Naive thymus-derived CD4-positive, alpha-beta T cell (primary cell): ENCODE results near the gene VIM. TPM values are rescaled to one million over a fixed set of nuclear protein-coding genes. Genes with fewer than 3 reads are reported as not detected.

Experiments
- ATAC-seq: fragments of 150-1000 bp; cut with Tn5 transposase; 2 replicates; pipeline ENCODE4 v1.10.0; 2021; ENCODE audit warnings: mild to moderate bottlenecking, moderate library complexity
- CTCF ChIA-PET: fragments of 350-600 bp; sonication (Branson Sonifier 250); formaldehyde crosslinking; loops from one replicate; lab custom pipeline; 2021; ENCODE audit warnings: antibody characterized with exemption; lab: Charles Lee
- POLR2A ChIA-PET: fragments of 350-600 bp; sonication (Branson Sonifier 250); formaldehyde crosslinking; loops from one replicate; lab custom pipeline; 2021; ENCODE audit warnings: antibody characterized with exemption, inconsistent platforms; lab: Charles Lee
- DNase-seq, 9 donors: peaks; one replicate each; pipeline versions ENCODE4 v3.0.0 to v3.0.0-alpha.2; 2020 to 2022; ENCODE audit warnings: mixed read lengths in 1 of 9
- H3K27ac ChIP-seq: one replicate; pipeline ENCODE4 v1.7.0; 2013; ENCODE audit warnings: mild to moderate bottlenecking, low read depth, low read length, moderate library complexity
- H3K27me3 ChIP-seq, 2 donors: one replicate each; pipeline ENCODE4 v1.7.0; 2013; ENCODE audit warnings: low read length in 2 of 2, mild to moderate bottlenecking in 2 of 2, moderate library complexity in 2 of 2; ENCODE audit not compliant: control insufficient read depth in 2 of 2, insufficient read depth in 2 of 2
- H3K36me3 ChIP-seq, 3 experiments: 1 replicate in 2 of 3; 2 replicates in 1 of 3; pipeline ENCODE4 v1.7.0; 2013; ENCODE audit warnings: low read length in 3 of 3, mild to moderate bottlenecking in 3 of 3, moderate library complexity in 1 of 3; ENCODE audit not compliant: insufficient read depth in 3 of 3, control insufficient read depth in 2 of 3
- H3K4me1 ChIP-seq, 2 donors: one replicate each; pipeline ENCODE4 v1.7.0; 2013; ENCODE audit warnings: low read length in 2 of 2, mild to moderate bottlenecking in 2 of 2, moderate library complexity in 1 of 2; ENCODE audit not compliant: control insufficient read depth in 2 of 2, insufficient read depth in 2 of 2
- H3K4me3 ChIP-seq: 2 replicates; pipeline ENCODE4 v1.7.0; 2013; ENCODE audit warnings: mild to moderate bottlenecking, low read length
- H3K9me3 ChIP-seq, 3 experiments: 1 replicate in 2 of 3; 2 replicates in 1 of 3; pipeline ENCODE4 v1.7.0; 2013; ENCODE audit warnings: low read length in 3 of 3; ENCODE audit not compliant: control insufficient read depth in 2 of 3
- H3K27ac Mint-ChIP-seq, 9 donors: one replicate each; pipeline ENCODE4 v1.8.0; 2020 to 2022; ENCODE audit warnings: mixed read lengths in 9 of 9, mild to moderate bottlenecking in 8 of 9, moderate library complexity in 5 of 9, inconsistent platforms in 2 of 9
- H3K27me3 Mint-ChIP-seq, 5 donors: one replicate each; pipeline ENCODE4 v1.8.0; 2021 to 2022; ENCODE audit warnings: mixed read lengths in 5 of 5, mild to moderate bottlenecking in 1 of 5
- H3K36me3 Mint-ChIP-seq, 5 donors: one replicate each; pipeline ENCODE4 v1.8.0; 2020 to 2022; ENCODE audit warnings: mixed read lengths in 5 of 5, mild to moderate bottlenecking in 3 of 5, inconsistent platforms in 1 of 5
- H3K4me1 Mint-ChIP-seq, 7 donors: one replicate each; pipeline ENCODE4 v1.8.0; 2020 to 2022; ENCODE audit warnings: mixed read lengths in 7 of 7, mild to moderate bottlenecking in 3 of 7, inconsistent platforms in 1 of 7
- H3K4me3 Mint-ChIP-seq, 10 donors: one replicate each; pipeline ENCODE4 v1.8.0; 2020 to 2022; ENCODE audit warnings: mild to moderate bottlenecking in 10 of 10, mixed read lengths in 10 of 10, moderate library complexity in 6 of 10, inconsistent platforms in 2 of 10
- H3K9me3 Mint-ChIP-seq, 11 donors: one replicate each; pipeline ENCODE4 v1.8.0; 2020 to 2022; ENCODE audit warnings: mixed read lengths in 11 of 11, mild to moderate bottlenecking in 4 of 11, inconsistent platforms in 1 of 11, moderate library complexity in 1 of 11
- intact Hi-C, 2 donors: fragments of 100-400 bp; cut with micrococcal nuclease; formaldehyde crosslinking; loops; one replicate each; pipeline ENCODE4 v1.15.1; 2023
- polyA plus RNA-seq, 2 donors: library from polyadenylated mRNA; unstranded; fragments of 300-500 nt; fragmentation: Illumina TruSeq; gene quantifications; one replicate each; pipeline ENCODE4 v1.2.3, GENCODE V29; 2021
- total RNA-seq, 6 experiments: library from RNA in 5 of 6; stranded (reverse) in 5 of 6; gene quantifications; 1 replicate in 5 of 6; 2 replicates in 1 of 6; pipeline ENCODE4 v1.2.3 and lab custom pipeline; 2021 to 2026

Gene VIM
- total and polyA plus RNA-seq, 7 experiments from 2014 or later = 399 to 2,181 (median 546) TPM

- ChIA-PET CTCF (no interaction called here), POLR2A (interaction anchor here (1.0 kb wide), 1 partner anchor 10 kb away, joined by 3 read pairs; no protein-coding TSS in a partner anchor)
- Histone ChIP-seq H3K4me1 (peaks cover 3 to 7% of the 10 kb centered on the region in 2 donors), H3K27me3 (no peaks in the 10 kb centered on the region), H3K9me3 (no peaks in the 10 kb centered on the region), H3K27ac (no peak overlapping the region), H3K36me3 (peaks cover 18 to 40% (median 29%) of the 10 kb centered on the region in 3 experiments), H3K4me3 (no peak overlapping the region)
- DNase-seq = no peak
- peak; percentile 23 for ATAC-seq
- H3K4me3 Mint-ChIP-seq = no peak overlapping the region
- H3K9me3 Mint-ChIP-seq = no peaks in the 10 kb centered on the region
- peak overlapping the region; percentile 7 to 81 (median 60) for H3K27ac Mint-ChIP-seq
- intact Hi-C loops = loop anchor here in 1 of 2 donors (10.0 kb wide), 1 partner anchor 405 kb away; the partner anchor contains the start of gene STAM
- H3K4me1 Mint-ChIP-seq = peaks cover 5 to 43% (median 32%) of the 10 kb centered on the region in 7 donors
- peaks cover 8 to 30% (median 22%) of the 10 kb centered on the region in 5 donors for H3K36me3 Mint-ChIP-seq
- H3K27me3 Mint-ChIP-seq = no peaks in the 10 kb centered on the region
Observed at GRCh38 chr10:17239345-17240085, 11.5 kb downstream of the VIM start.

GRCh38 chr10:17240096-17240495 lies 12.1 kb downstream of the VIM start:
- Mint-ChIP-seq H3K4me1 (peaks cover 5 to 38% (median 27%) of the 10 kb centered on the region in 7 donors), H3K27me3 (no peaks in the 10 kb centered on the region), H3K9me3 (no peaks in the 10 kb centered on the region), H3K27ac (peak overlapping the region in 5 of 9 donors; percentile 38 to 70 (median 60)), H3K36me3 (peaks cover 7 to 25% (median 17%) of the 10 kb centered on the region in 5 donors), H3K4me3 (no peak overlapping the region)
- POLR2A ChIA-PET = interaction anchor here (0.7 to 1.0 kb wide), 3 partner anchors 11 to 1407 kb away, joined by 3 read pairs; no protein-coding TSS in a partner anchor
- Histone ChIP-seq H3K4me3 (no peak overlapping the region), H3K27me3 (no peaks in the 10 kb centered on the region), H3K4me1 (peaks cover 0 to 7% of the 10 kb centered on the region in 2 donors), H3K9me3 (no peaks in the 10 kb centered on the region), H3K36me3 (peaks cover 12 to 34% (median 23%) of the 10 kb centered on the region in 3 experiments), H3K27ac (no peak overlapping the region)
- no peak for DNase-seq
- no peak for ATAC-seq
- CTCF ChIA-PET = interaction anchor here (0.6 kb wide), 1 partner anchor 268 kb away, joined by 6 read pairs; no protein-coding TSS in a partner anchor
- intact Hi-C loops = no loop called here

GRCh38 chr10:17240616-17241015 lies 12.6 kb downstream of the VIM start:
- no peak for ATAC-seq
- CTCF ChIA-PET = interaction anchor here (0.6 kb wide), 1 partner anchor 269 kb away, joined by 6 read pairs; no protein-coding TSS in a partner anchor

DNA sequence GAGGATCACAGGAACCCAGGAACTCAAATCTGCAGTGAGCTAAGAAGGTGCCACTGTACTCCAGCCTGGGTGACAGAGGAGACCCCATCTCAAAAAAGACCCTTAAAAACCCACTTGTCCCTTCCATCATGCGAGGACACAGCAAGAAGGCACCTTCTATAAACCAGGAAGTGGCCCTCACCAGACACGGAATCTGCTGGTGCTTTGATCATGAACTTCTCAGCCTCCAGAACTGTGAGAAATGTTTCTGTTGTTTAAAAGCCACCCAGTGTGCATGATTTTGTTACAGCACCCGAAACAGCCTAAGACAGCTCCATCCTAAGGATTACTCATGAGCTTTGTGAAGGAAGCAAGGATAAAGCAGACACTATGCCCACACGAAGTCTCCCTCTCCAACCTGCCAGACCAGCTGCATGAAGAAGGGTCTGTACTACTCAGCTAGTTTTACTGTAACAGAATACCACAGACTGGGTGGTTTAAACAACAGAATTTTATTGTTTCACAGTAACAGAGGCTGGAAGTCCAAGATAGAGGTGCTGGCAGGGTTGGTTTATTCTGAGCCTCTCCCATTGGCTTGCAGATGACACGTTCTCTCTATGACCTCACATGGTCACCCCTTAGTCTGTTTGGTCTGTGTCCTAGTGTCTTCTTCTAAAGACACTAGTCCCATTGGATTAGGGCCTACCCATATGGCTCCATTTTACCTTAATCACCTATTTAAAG lies 13.7 kb downstream of the VIM start:
- H3K4me3 Mint-ChIP-seq = peak overlapping the region in 3 of 10 donors; percentile 7 to 34 (median 21)
- no peak overlapping the region for H3K27ac ChIP-seq
- H3K27me3 Mint-ChIP-seq = peaks cover 0 to 5% (median 0%) of the 10 kb centered on the region in 5 donors
- peak in 4 of 9 donors; percentile 14 to 38 (median 28) for DNase-seq
- H3K27ac Mint-ChIP-seq = peak overlapping the region in 8 of 9 donors; percentile 61 to 89 (median 80)
- H3K4me3 ChIP-seq = no peak overlapping the region
- peaks cover 0 to 7% of the 10 kb centered on the region in 2 donors for H3K4me1 ChIP-seq
- intact Hi-C loops = loop anchor here in 1 of 2 donors (1.0 kb wide), 1 partner anchor 11 kb away; no protein-coding TSS in a partner anchor
- no peaks in the 10 kb centered on the region for H3K9me3 ChIP-seq
- no peaks in the 10 kb centered on the region for H3K27me3 ChIP-seq
- no peak for ATAC-seq
- peaks cover 0 to 10% (median 8%) of the 10 kb centered on the region in 5 donors for H3K36me3 Mint-ChIP-seq
- peaks cover 0 to 6% (median 2%) of the 10 kb centered on the region in 11 donors for H3K9me3 Mint-ChIP-seq
- ChIA-PET POLR2A (interaction anchor here (0.6 to 2.2 kb wide), 5 partner anchors 9 to 421 kb away, joined by 3 to 11 read pairs (median 4); partner anchors contain the start of gene TRDMT1), CTCF (interaction anchor here (1.6 kb wide), 1 partner anchor 11 kb away, joined by 10 read pairs; no protein-coding TSS in a partner anchor)
- H3K4me1 Mint-ChIP-seq = peaks cover 0 to 23% (median 18%) of the 10 kb centered on the region in 7 donors
- peaks cover 0 to 17% (median 7%) of the 10 kb centered on the region in 3 experiments for H3K36me3 ChIP-seq

More at GRCh38 chr10:17240616-17241015, 12.6 kb downstream of the VIM start:
- Mint-ChIP-seq H3K36me3 (peaks cover 7 to 20% (median 13%) of the 10 kb centered on the region in 5 donors), H3K4me3 (no peak overlapping the region), H3K9me3 (no peaks in the 10 kb centered on the region), H3K27ac (peak overlapping the region in 5 of 9 donors; percentile 38 to 70 (median 60)), H3K27me3 (no peaks in the 10 kb centered on the region), H3K4me1 (peaks cover 5 to 34% (median 24%) of the 10 kb centered on the region in 7 donors)
- intact Hi-C loops = loop anchor here in 1 of 2 donors (1.0 kb wide), 1 partner anchor 10 kb away; no protein-coding TSS in a partner anchor
- Histone ChIP-seq H3K9me3 (no peaks in the 10 kb centered on the region), H3K4me1 (peaks cover 0 to 7% of the 10 kb centered on the region in 2 donors), H3K36me3 (peaks cover 7 to 29% (median 18%) of the 10 kb centered on the region in 3 experiments), H3K27me3 (no peaks in the 10 kb centered on the region), H3K4me3 (no peak overlapping the region), H3K27ac (no peak overlapping the region)
- POLR2A ChIA-PET = interaction anchor here (0.7 to 1.6 kb wide), 4 partner anchors 8 to 1406 kb away, joined by 3 to 4 read pairs (median 3); no protein-coding TSS in a partner anchor
- DNase-seq = no peak

GRCh38 chr10:17244700-17245365 lies 16.8 kb downstream of the VIM start:
- Mint-ChIP-seq H3K4me1 (peaks cover 0 to 21% (median 18%) of the 10 kb centered on the region in 7 donors), H3K9me3 (peaks cover 0 to 6% (median 3%) of the 10 kb centered on the region in 11 donors), H3K27me3 (peaks cover 0 to 5% (median 0%) of the 10 kb centered on the region in 5 donors), H3K36me3 (peaks cover 0 to 12% (median 0%) of the 10 kb centered on the region in 5 donors), H3K27ac (no peak overlapping the region), H3K4me3 (no peak overlapping the region)
- DNase-seq = no peak
- ATAC-seq = no peak
- Histone ChIP-seq H3K4me1 (peaks cover 0 to 7% of the 10 kb centered on the region in 2 donors), H3K36me3 (no peaks in the 10 kb centered on the region), H3K27me3 (no peaks in the 10 kb centered on the region), H3K4me3 (no peak overlapping the region), H3K9me3 (no peaks in the 10 kb centered on the region), H3K27ac (no peak overlapping the region)
- ChIA-PET CTCF (interaction anchor here (0.7 to 1.9 kb wide), 3 partner anchors 13 to 100 kb away, joined by 3 to 6 read pairs (median 4); no protein-coding TSS in a partner anchor), POLR2A (interaction anchor here (1.6 kb wide), 1 partner anchor 15 kb away, joined by 3 read pairs; no protein-coding TSS in a partner anchor)
- intact Hi-C loops = no loop called here
